Measurements from ENCODE around the gene CD80.

DNA sequence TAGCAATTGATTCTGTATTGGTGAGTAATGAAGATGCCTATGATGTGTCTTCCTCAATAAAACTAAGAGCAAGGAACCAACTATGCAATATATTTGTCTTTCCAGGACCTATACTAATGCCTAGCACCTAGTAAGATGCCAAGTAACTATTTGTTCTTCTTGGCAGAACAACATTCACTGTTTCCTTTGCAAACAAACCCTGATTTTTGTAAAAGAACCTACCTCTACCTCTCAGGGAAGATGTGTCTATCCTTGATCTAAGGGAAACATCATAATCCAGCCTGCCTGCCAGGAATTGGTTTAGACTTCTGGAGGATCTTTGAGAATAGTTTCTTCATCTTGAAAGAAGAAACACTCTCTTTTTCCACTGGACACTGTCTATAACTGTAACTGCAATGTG, 16.1 kb upstream of the CD80 start:
- TF ChIP-seq PAX5 (IDR thresholded peaks at IDR 0.05; ENCODE audit: insufficient read depth, low read length, severe bottlenecking) = no peak
- no peak for TF ChIP-seq POLR2AphosphoS5 (IDR thresholded peaks at IDR 0.05; ENCODE audit: low read depth, low read length)
- no peak for TF ChIP-seq POLR2A (IDR thresholded peaks at IDR 0.05; ENCODE audit: low read depth, low read length)
